H9 (cell line): ENCODE measurements around the gene ARHGEF12. TPM values are rescaled to one million over a fixed set of nuclear protein-coding genes. Genes with fewer than 3 reads are reported as not detected.

Experiments used
- DNase-seq: peaks from one replicate; pipeline ENCODE4 v3.0.0-alpha.2; 2017
- H2AFZ ChIP-seq: one replicate; pipeline ENCODE4 v1.6.1; 2013; ENCODE audit warnings: mild to moderate bottlenecking, low read length, control low read depth, moderate library complexity
- H2AK5ac ChIP-seq: 2 replicates; pipeline ENCODE4 v1.6.1; 2013; ENCODE audit warnings: low read length, control low read depth, mixed read lengths; ENCODE audit not compliant: insufficient read length
- H2BK120ac ChIP-seq: one replicate; pipeline ENCODE4 v1.6.1; 2013; ENCODE audit warnings: low read depth, mild to moderate bottlenecking, low read length, control low read depth, inconsistent platforms; ENCODE audit not compliant: poor library complexity, severe bottlenecking
- H2BK12ac ChIP-seq: 2 replicates; pipeline ENCODE4 v1.6.1; 2013; ENCODE audit warnings: low read length, control low read depth, mixed read lengths, low read depth; ENCODE audit not compliant: insufficient read length
- H2BK15ac ChIP-seq: 2 replicates; pipeline ENCODE4 v1.6.1; 2013; ENCODE audit warnings: low read depth, low read length, control low read depth
- H2BK20ac ChIP-seq: one replicate; pipeline ENCODE4 v1.6.1; 2013; ENCODE audit warnings: low read depth, mild to moderate bottlenecking, low read length, control low read depth, inconsistent platforms; ENCODE audit not compliant: poor library complexity, severe bottlenecking
- H2BK5ac ChIP-seq: 2 replicates; pipeline ENCODE4 v1.6.1; 2013; ENCODE audit warnings: low read length, control low read depth, mixed read lengths; ENCODE audit not compliant: insufficient read length
- H3K14ac ChIP-seq: 2 replicates; pipeline ENCODE4 v1.6.1; 2013; ENCODE audit warnings: low read length, control low read depth; ENCODE audit not compliant: insufficient read depth
- H3K18ac ChIP-seq: 2 replicates; pipeline ENCODE4 v1.6.1; 2013; ENCODE audit warnings: low read depth, mild to moderate bottlenecking, mixed read lengths, low read length, control low read depth; ENCODE audit not compliant: insufficient read length
- H3K23ac ChIP-seq: 2 replicates; pipeline ENCODE4 v1.6.1; 2013; ENCODE audit warnings: low read length, control low read depth, mixed read lengths, low read depth; ENCODE audit not compliant: insufficient read length
- H3K23me2 ChIP-seq: 2 replicates; pipeline ENCODE4 v1.6.1; 2013; ENCODE audit warnings: low read depth, mild to moderate bottlenecking, mixed read lengths, low read length, control low read depth; ENCODE audit not compliant: insufficient read length, poor library complexity, severe bottlenecking
- H3K27ac ChIP-seq: 2 replicates; pipeline ENCODE4 v1.5.1; 2013; ENCODE audit warnings: low read length, control low read depth, mixed read lengths, low read depth; ENCODE audit not compliant: insufficient read length
- H3K27me3 ChIP-seq: 2 replicates; pipeline ENCODE4 v1.6.1; 2013; ENCODE audit warnings: low read length, control low read depth, inconsistent platforms; ENCODE audit not compliant: insufficient read depth
- H3K4ac ChIP-seq: 2 replicates; pipeline ENCODE4 v1.6.1; 2013; ENCODE audit warnings: low read depth, mild to moderate bottlenecking, control low read depth, inconsistent platforms, low read length, moderate library complexity
- H3K4me1 ChIP-seq: 2 replicates; pipeline ENCODE4 v1.6.1; 2013; ENCODE audit warnings: low read length, control low read depth, inconsistent platforms; ENCODE audit not compliant: insufficient read depth
- H3K4me2 ChIP-seq: 2 replicates; pipeline ENCODE4 v1.6.1; 2013; ENCODE audit warnings: low read length, control low read depth, mixed read lengths; ENCODE audit not compliant: insufficient read length, insufficient read depth
- H3K56ac ChIP-seq: 2 replicates; pipeline ENCODE4 v1.6.1; 2013; ENCODE audit warnings: low read depth, mild to moderate bottlenecking, mixed read lengths, low read length, control low read depth; ENCODE audit not compliant: insufficient read length
- H3K79me1 ChIP-seq: 2 replicates; pipeline ENCODE4 v1.6.1; 2013; ENCODE audit warnings: low read depth, mild to moderate bottlenecking, moderate library complexity, low read length, control low read depth, inconsistent platforms; ENCODE audit not compliant: insufficient read depth, poor library complexity, severe bottlenecking
- H3K79me2 ChIP-seq: 2 replicates; pipeline ENCODE4 v1.6.1; 2013; ENCODE audit warnings: low read length, control low read depth, inconsistent platforms; ENCODE audit not compliant: insufficient read depth
- H3K9ac ChIP-seq: 2 replicates; pipeline ENCODE4 v1.6.1; 2013; ENCODE audit warnings: low read length, control low read depth, mixed read lengths; ENCODE audit not compliant: insufficient read length; ENCODE audit errors: extremely low read depth
- H3K9me3 ChIP-seq: one replicate; pipeline ENCODE4 v1.6.1; 2013; ENCODE audit warnings: low read depth, low read length, inconsistent platforms; ENCODE audit not compliant: control insufficient read depth
- H3T11ph ChIP-seq: one replicate; pipeline ENCODE4 v1.6.1; 2013; ENCODE audit warnings: mild to moderate bottlenecking, low read length, control low read depth, inconsistent platforms
- H4K20me1 ChIP-seq: one replicate; pipeline ENCODE4 v1.6.1; 2013; ENCODE audit not compliant: control insufficient read depth, insufficient read length, insufficient read depth
- H4K5ac ChIP-seq: 2 replicates; pipeline ENCODE4 v1.6.1; 2013; ENCODE audit warnings: low read depth, mild to moderate bottlenecking, mixed read lengths, low read length, control low read depth; ENCODE audit not compliant: insufficient read length
- H4K8ac ChIP-seq: replicated peaks from 2 replicates; pipeline ENCODE4 v1.6.1; 2013; ENCODE audit warnings: low read length, control low read depth, mixed read lengths, low read depth; ENCODE audit not compliant: insufficient read length
- H4K91ac ChIP-seq: 2 replicates; pipeline ENCODE4 v1.6.1; 2013; ENCODE audit warnings: low read depth, mild to moderate bottlenecking, moderate library complexity, mixed read lengths, low read length, control low read depth; ENCODE audit not compliant: insufficient read length
- H3K27ac Mint-ChIP-seq, 3 experiments: 2 replicates in 2 of 3; 3 replicates in 1 of 3; pipeline ENCODE4 v1.8.0; 2020 to 2021; ENCODE audit warnings: mixed read lengths in 3 of 3, mild to moderate bottlenecking in 1 of 3, moderate library complexity in 1 of 3
- H3K27me3 Mint-ChIP-seq: 2 replicates; pipeline ENCODE4 v1.8.0; 2021; ENCODE audit warnings: low read depth, mild to moderate bottlenecking, moderate library complexity, mixed read lengths
- H3K36me3 Mint-ChIP-seq, 3 experiments: 2 replicates in 2 of 3; 3 replicates in 1 of 3; pipeline ENCODE4 v1.8.0; 2020 to 2021; ENCODE audit warnings: low read depth in 3 of 3, mixed read lengths in 3 of 3; ENCODE audit not compliant: insufficient read depth in 1 of 3
- H3K4me1 Mint-ChIP-seq, 2 experiments: 2 replicates each; pipeline ENCODE4 v1.8.0; 2020; ENCODE audit warnings: mixed read lengths in 2 of 2
- H3K4me3 Mint-ChIP-seq, 2 experiments: 2 replicates in 1 of 2; 3 replicates in 1 of 2; pipeline ENCODE4 v1.8.0; 2020 to 2021; ENCODE audit warnings: mild to moderate bottlenecking in 2 of 2, mixed read lengths in 2 of 2, moderate library complexity in 1 of 2
- H3K9me3 Mint-ChIP-seq, 2 experiments: 2 replicates in 1 of 2; 3 replicates in 1 of 2; pipeline ENCODE4 v1.8.0; 2020; ENCODE audit warnings: mild to moderate bottlenecking in 2 of 2, mixed read lengths in 2 of 2, moderate library complexity in 1 of 2
- CTCF ChIP-seq: fragments of 200-600 bp; sonication (generic); conservative IDR thresholded peaks from 3 replicates; pipeline ENCODE4 v1.8.0; 2021; ENCODE audit warnings: antibody characterized with exemption, mild to moderate bottlenecking
- total RNA-seq: library from RNA; stranded (reverse); gene quantifications from 2 replicates; pipeline ENCODE4 v1.2.1, GENCODE V29; 2021

ARHGEF12 gene
- total RNA-seq, 1 experiment from 2014 or later, result 27.0 TPM

- H3K27me3 Mint-ChIP-seq, result peaks cover 16% of the 10 kb centered on the region
- Histone ChIP-seq H3K56ac (no peak overlapping the region), H3T11ph (no peak overlapping the region), H2BK5ac (no peak overlapping the region), H3K18ac (no peak overlapping the region), H2AFZ (no peak overlapping the region), H2BK120ac (no peak overlapping the region), H3K27ac (no peak overlapping the region), H3K23me2 (no peaks in the 10 kb centered on the region), H3K23ac (no peak overlapping the region), H3K4ac (no peak overlapping the region), H2BK15ac (no peak overlapping the region), H4K8ac (no peak overlapping the region), H4K20me1 (no peaks in the 10 kb centered on the region), H3K4me2 (no peak overlapping the region), H3K27me3 (no peaks in the 10 kb centered on the region), H2BK20ac (no peak overlapping the region), H3K9me3 (no peaks in the 10 kb centered on the region), H3K9ac (no peak overlapping the region), H4K91ac (no peak overlapping the region), H3K14ac (no peak overlapping the region), H3K79me2 (no peaks in the 10 kb centered on the region), H2BK12ac (no peak overlapping the region), H3K4me1 (no peaks in the 10 kb centered on the region; the same call in 1 of the 2 replicates), H3K79me1 (no peaks in the 10 kb centered on the region), H4K5ac (no peak overlapping the region), H2AK5ac (no peak overlapping the region)
- H3K27ac Mint-ChIP-seq, result no peak overlapping the region
- H3K36me3 Mint-ChIP-seq, result no peaks in the 10 kb centered on the region
- H3K9me3 Mint-ChIP-seq, result no peaks in the 10 kb centered on the region
- DNase-seq, result no peak
- H3K4me3 Mint-ChIP-seq, result no peak overlapping the region
- peaks cover 29 to 31% of the 10 kb centered on the region in 2 experiments for H3K4me1 Mint-ChIP-seq
- TF ChIP-seq CTCF, result no peak
Measured at GRCh38 chr11:120304526-120304925, 31.7 kb upstream of the ARHGEF12 start.
